ENCODE measurements around the gene NID1.
A peak's percentile ranks its signal among the peaks of the same experiment; 100 is the strongest.
"Not testable (repeated sequence)": the region's sequence is repeated elsewhere in the genome, so short reads cannot be mapped to it uniquely, and the experiment has no call there.

NID1 gene

GRCh38 chr1:235995511-235995910 is 69.4 kb downstream of the NID1 start:
- DNase-seq, result no peak

GRCh38 chr1:235993652-235994051 is 71.2 kb downstream of the NID1 start:
- no peak for DNase-seq

- no peak for DNase-seq
Observed at GRCh38 chr1:235992868-235993267, 72.0 kb downstream of the NID1 start.

GRCh38 chr1:235992346-235992745 is 72.5 kb downstream of the NID1 start:
- no peak for DNase-seq

- no peak for DNase-seq
Observed at GRCh38 chr1:235990330-235990795, 74.5 kb downstream of the NID1 start.

- no peak for DNase-seq
Observed at GRCh38 chr1:235989105-235989504, 75.8 kb downstream of the NID1 start.

- DNase-seq, result no peak
Observed at GRCh38 chr1:235986869-235987268, 78.0 kb downstream of the NID1 start.

GRCh38 chr1:235984041-235984825 is 80.7 kb downstream of the NID1 start:
- DNase-seq, result no peak

GRCh38 chr1:235980976-235981375 is 83.9 kb downstream of the NID1 start:
- DNase-seq, result no peak

GRCh38 chr1:235979716-235980333 is 85.1 kb downstream of the NID1 start:
- no peak for DNase-seq

- no peak for DNase-seq
Observed at GRCh38 chr1:235979176-235979575, 85.7 kb downstream of the NID1 start.

GRCh38 chr1:235976490-235976889 is 88.4 kb downstream of the NID1 start:
- no peak for DNase-seq

- no peak for DNase-seq
Observed at GRCh38 chr1:235974616-235975015, 90.3 kb downstream of the NID1 start.

GRCh38 chr1:235972691-235973090 is 92.2 kb downstream of the NID1 start:
- DNase-seq, result not testable (repeated sequence)

- DNase-seq, result no peak
Observed at GRCh38 chr1:235972311-235972689, 92.6 kb downstream of the NID1 start.

GRCh38 chr1:235971571-235972310 is 93.1 kb downstream of the NID1 start:
- peak; percentile 96 for DNase-seq

- DNase-seq, result no peak
Observed at GRCh38 chr1:235971020-235971419, 93.9 kb downstream of the NID1 start.

- DNase-seq, result no peak
Observed at GRCh38 chr1:235968831-235969230, 96.1 kb downstream of the NID1 start.

GRCh38 chr1:235966134-235966533 is 98.8 kb downstream of the NID1 start:
- DNase-seq, result not testable (repeated sequence)

GRCh38 chr1:235960809-235961208 is 104.1 kb downstream of the NID1 start:
- no peak for DNase-seq

- no peak for DNase-seq
Observed at GRCh38 chr1:235958021-235958420, 106.9 kb downstream of the NID1 start.

- no peak for DNase-seq
Observed at GRCh38 chr1:235955777-235956176, 109.1 kb downstream of the NID1 start.
